ENCODE results near the gene FBXL7.

Gene FBXL7

GRCh38 chr5:15533129-15533893 lies 33.3 kb downstream of the FBXL7 start:
- H3K27ac ChIP-seq: no peak overlapping the region
- DNase-seq (ENCODE audit: low read depth, low spot score): no peak

GRCh38 chr5:15535938-15536337 lies 36.0 kb downstream of the FBXL7 start:
- no peak for DNase-seq (ENCODE audit: low read depth, low spot score)
- H3K27ac ChIP-seq: no peak overlapping the region

GRCh38 chr5:15538516-15538915 lies 38.5 kb downstream of the FBXL7 start:
- DNase-seq (ENCODE audit: low read depth, low spot score): no peak
- no peak overlapping the region for H3K27ac ChIP-seq

DNA sequence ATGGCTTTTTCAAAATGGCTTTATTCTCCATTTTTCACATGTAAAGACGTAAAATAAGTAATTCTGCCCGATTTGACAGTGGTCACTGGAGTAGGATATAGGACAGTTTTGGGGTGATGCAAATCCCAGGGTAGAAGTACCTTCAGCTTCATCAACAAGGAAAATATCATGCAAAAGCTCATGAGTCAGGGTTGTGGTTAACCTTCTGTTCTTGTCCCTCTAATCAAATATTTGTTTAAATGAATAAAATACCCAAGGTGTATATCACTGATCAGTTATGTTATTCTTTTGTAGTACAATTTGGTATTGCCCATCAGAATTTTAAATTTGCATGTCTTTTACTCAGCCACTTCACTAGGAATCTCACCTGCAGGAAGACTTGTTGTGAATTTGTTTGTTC lies 40.0 kb downstream of the FBXL7 start:
- DNase-seq (ENCODE audit: low read depth, low spot score): no peak
- H3K27ac ChIP-seq: no peak overlapping the region

DNA sequence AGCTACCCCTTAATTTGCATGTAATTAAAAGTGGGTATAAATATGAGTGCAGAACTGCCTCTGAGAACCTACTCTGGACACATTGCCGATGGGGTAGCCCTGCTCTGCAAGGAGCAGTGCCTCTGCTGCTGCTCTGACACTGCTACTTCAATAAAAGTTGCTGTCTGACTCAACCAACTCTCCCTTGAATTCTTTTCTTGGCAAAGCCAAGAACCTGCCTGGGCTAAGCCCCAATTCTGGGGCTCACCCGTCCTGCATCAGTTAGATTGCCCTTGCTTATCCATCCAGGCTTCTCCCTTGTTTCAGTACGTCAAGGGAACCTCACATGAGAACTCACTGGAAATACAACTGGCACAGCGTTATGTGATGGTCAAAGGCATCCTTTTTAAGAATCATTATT lies 44.1 kb downstream of the FBXL7 start:
- DNase-seq (ENCODE audit: low read depth, low spot score): no peak
- H3K27ac ChIP-seq: no peak overlapping the region

GRCh38 chr5:15545082-15545481 lies 45.1 kb downstream of the FBXL7 start:
- no peak overlapping the region for H3K27ac ChIP-seq
- DNase-seq (ENCODE audit: low read depth, low spot score): no peak

GRCh38 chr5:15547261-15547839 lies 47.4 kb downstream of the FBXL7 start:
- H3K27ac ChIP-seq: no peak overlapping the region
- no peak for DNase-seq (ENCODE audit: low read depth, low spot score)

DNA sequence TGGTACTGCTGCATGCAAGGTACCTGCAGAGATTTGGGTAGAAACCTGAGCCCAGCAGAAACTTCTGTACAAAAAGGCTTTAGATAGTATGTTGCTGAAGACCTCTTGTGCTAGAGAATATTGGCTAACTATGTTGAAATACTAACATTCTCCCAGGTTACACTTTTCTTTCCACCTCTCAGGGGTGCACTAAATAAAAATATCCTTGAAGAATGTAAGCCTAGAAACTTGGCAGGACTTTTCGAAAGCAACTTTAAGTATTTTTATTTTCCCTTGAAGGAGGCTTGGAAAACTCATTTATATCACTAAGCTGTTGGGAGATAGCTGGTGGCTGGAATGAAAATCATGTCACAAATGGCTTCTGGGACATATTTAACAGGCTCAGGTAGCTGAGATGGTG lies 50.0 kb downstream of the FBXL7 start:
- no peak for DNase-seq (ENCODE audit: low read depth, low spot score)
- H3K27ac ChIP-seq: no peak overlapping the region

DNA sequence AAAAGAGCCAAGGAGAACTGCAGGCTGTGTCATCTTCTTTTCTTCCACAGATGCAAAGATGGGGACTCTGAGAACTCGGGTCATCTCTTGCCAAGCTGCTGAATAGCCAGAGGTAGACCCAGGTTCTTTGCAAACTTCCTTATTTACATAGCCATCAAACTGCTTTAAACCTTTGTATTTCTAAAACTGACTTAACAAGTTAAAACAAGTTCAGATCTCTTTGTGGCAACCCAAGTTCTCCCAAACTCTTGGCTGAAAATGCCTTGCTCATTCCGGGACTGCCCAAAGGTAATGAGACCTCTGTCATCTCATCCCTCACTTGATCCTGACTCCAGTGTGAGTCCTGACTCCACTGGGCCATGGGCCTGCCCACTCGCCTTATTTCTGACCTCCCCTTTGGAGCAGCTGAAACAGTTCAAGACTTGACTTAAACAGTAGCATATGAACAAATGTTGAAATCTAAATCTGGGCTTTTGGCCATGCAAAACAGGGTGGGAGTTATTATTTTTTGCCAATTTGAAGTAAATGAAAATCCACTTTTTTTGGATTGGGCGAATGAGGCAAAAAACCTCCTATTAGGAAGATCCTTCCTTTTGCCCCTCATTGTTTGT lies 50.6 kb downstream of the FBXL7 start:
- peak; percentile 14 for DNase-seq (ENCODE audit: low read depth, low spot score)
- no peak overlapping the region for H3K27ac ChIP-seq

GRCh38 chr5:15551113-15551504 lies 51.1 kb downstream of the FBXL7 start:
- no peak for DNase-seq (ENCODE audit: low read depth, low spot score)
- no peak overlapping the region for H3K27ac ChIP-seq

DNA sequence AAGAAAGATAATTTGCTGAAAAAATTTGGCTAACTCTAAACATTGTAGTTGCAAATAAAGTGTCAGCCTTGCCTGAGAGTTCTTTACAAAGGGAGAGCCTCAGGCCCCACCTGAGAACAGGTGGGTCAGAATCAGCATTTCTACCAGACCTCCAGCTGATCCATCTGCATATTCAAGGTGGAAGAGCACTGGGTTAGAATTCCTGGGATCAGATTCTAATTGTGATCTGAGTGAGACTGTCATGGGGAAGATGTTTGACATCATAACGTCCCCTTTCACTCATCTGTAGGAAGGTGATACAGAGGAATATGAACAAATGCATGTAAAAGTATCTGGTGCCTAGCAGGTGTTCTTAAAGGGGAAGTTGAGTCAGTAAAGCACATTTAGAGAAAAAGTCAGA lies 54.6 kb downstream of the FBXL7 start:
- no peak for DNase-seq (ENCODE audit: low read depth, low spot score)
- no peak overlapping the region for H3K27ac ChIP-seq

DNA sequence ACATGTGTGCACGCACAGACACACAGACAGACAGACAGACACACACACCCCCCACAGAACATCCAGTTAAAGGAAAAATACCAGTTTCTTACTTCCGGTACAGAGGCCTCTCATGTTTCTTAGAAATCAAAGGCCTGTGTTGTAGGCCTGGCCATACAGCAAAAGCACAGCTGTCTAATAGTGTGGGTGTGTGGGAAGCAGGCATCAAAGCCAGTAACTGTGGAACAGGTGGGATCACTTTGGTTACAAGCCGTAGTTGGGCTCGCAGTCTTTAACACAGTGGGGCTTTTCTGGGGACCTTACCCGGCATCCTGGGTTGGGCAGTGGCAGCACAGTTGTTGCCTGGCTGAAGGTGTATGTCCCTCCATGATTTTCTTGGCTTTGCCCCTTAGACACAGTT lies 55.2 kb downstream of the FBXL7 start:
- DNase-seq (ENCODE audit: low read depth, low spot score): no peak
- H3K27ac ChIP-seq: no peak overlapping the region

GRCh38 chr5:15558240-15558639 lies 58.3 kb downstream of the FBXL7 start:
- DNase-seq (ENCODE audit: low read depth, low spot score): no peak
- H3K27ac ChIP-seq: no peak overlapping the region

- H3K27ac ChIP-seq: no peak overlapping the region
- no peak for DNase-seq (ENCODE audit: low read depth, low spot score)
Observed at GRCh38 chr5:15558681-15559080, 58.7 kb downstream of the FBXL7 start.

GRCh38 chr5:15560421-15560820 lies 60.4 kb downstream of the FBXL7 start:
- no peak for DNase-seq (ENCODE audit: low read depth, low spot score)
- no peak overlapping the region for H3K27ac ChIP-seq

DNA sequence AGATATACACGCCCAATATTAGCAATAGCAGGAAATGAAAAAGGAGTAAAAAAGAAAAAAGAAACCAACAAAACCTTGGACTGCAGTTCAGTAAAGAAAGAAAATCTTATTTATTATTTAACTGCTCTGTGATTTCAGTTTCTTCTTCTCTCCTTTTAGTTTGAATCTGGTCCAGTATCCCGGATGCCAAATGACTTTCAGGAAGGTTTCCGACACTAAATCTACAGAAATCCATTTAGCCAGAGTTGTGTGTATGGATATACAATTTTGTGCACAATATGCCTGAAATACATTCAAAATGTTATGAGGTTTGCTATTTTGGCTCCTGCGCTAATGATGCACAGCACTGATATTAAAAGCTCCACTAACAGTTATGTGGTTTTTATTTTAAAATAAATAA lies 64.5 kb downstream of the FBXL7 start:
- no peak overlapping the region for H3K27ac ChIP-seq
- DNase-seq (ENCODE audit: low read depth, low spot score): no peak

DNA sequence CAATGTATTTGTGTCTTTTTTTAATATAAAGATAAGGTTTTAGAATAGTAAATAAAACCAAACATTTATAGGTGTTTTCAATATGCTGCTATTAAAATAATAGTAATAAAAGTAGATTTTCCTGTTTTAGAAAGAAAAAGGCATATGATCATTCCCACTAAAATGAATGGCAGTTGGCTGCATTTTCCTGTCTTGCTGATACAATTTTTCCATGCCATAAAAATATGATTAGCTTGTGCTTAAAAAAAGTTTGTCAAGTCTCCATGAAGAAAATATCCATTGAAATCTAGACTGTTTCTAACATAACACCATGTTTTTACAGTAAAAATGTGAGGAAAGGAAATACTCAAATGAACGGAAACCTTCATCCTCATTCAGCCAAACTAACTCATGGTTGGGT lies 65.0 kb downstream of the FBXL7 start:
- DNase-seq (ENCODE audit: low read depth, low spot score): no peak
- no peak overlapping the region for H3K27ac ChIP-seq

DNA sequence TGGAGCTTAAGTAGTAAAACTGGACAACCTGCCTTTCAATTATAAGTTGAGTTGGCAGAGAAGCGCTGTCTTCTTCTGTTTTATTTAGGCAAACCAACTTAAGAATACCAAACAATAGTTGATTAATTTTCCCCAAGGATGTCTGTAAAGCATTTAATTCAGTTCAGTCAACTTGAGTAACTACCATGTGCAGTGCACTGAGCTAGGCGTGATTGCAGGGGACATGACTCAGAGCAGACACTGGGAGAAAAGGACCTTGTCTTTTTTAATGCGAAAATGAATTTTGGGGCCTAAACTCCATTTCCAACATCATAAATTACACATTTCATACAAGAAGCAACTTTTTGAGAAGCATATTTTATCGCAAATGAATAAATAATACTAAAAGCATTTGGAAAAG lies 66.3 kb downstream of the FBXL7 start:
- DNase-seq (ENCODE audit: low read depth, low spot score): no peak
- H3K27ac ChIP-seq: no peak overlapping the region

DNA sequence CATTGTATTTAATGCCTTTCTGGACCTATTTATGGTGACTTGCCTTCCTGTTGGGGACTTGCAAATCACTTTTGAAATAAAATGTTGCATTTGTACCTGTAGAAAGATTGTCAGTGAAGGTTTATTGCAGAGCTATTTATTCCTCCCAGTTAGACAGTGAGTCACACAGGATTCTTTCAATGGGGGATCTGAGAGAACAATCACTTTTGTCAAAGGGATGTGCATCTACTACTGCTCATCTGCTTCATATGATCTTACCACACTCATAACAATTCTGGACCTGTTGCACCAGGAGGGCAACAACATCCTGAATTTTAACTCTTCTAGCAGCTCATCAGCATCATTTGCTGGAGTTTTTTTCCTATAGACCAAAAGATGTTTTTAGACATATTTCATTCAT lies 66.8 kb downstream of the FBXL7 start:
- H3K27ac ChIP-seq: no peak overlapping the region
- DNase-seq (ENCODE audit: low read depth, low spot score): no peak

DNA sequence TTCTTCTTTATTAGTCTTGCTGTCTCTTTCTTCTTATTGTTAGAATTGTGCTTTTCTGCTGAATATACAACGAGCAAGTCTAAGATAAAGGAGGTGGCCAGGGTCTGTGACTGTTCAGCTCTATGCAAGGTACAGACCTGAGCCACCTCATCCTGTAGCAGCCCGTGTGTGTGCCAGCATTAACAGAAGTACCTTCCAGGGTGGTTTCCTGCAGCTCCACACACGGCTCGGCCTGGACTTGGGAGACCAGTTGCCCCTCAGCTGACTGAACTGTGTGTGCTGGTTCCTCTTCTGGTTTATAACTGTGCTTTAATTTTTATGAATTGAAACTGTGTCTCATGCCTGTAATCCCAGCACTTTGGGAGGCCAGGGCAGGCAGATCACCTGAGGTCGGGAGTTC lies 70.5 kb downstream of the FBXL7 start:
- no peak overlapping the region for H3K27ac ChIP-seq
- no peak for DNase-seq (ENCODE audit: low read depth, low spot score)

- no peak for DNase-seq (ENCODE audit: low read depth, low spot score)
- H3K27ac ChIP-seq: no peak overlapping the region
Observed at GRCh38 chr5:15571081-15571480, 71.1 kb downstream of the FBXL7 start.

DNA sequence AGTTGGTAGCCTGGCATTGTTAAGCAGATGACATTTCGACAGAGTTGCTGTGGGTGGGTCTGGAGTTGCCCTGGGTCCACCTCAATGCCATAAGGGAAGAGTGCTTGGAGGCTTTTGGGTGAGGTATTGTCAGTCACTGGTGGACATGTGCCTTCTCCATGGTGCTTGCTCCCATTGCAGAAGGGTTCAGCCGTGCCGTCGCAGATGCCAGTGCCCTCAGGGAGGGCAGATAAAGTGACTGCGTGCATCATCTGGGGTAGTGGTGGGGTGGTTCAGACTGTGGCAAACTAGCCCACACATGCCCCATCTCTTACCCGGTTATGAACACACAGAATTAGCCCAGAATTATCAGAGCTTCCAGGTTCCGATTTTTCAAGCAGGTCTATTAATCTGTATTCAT lies 71.6 kb downstream of the FBXL7 start:
- no peak for DNase-seq (ENCODE audit: low read depth, low spot score)
- no peak overlapping the region for H3K27ac ChIP-seq
